Endothelial cell (in vitro differentiated cells): ENCODE data around the gene ARSG. TPM values are rescaled to one million over a fixed set of nuclear protein-coding genes. Genes with fewer than 3 reads are reported as not detected.
"Not testable (repeated sequence)": the region's sequence is repeated elsewhere in the genome, so short reads cannot be mapped to it uniquely, and the experiment has no call there.

Experiments
- DNase-seq: peaks from one replicate; pipeline ENCODE4 v3.0.0; 2021; ENCODE audit warnings: low spot score
- H3K27ac Mint-ChIP-seq: one replicate; pipeline ENCODE4 v1.8.0; 2021; ENCODE audit warnings: mixed read lengths, inconsistent platforms; ENCODE audit not compliant: unreplicated experiment
- H3K27me3 Mint-ChIP-seq: one replicate; pipeline ENCODE4 v1.8.0; 2021; ENCODE audit warnings: mild to moderate bottlenecking, moderate library complexity, mixed read lengths, inconsistent platforms; ENCODE audit not compliant: unreplicated experiment
- H3K36me3 Mint-ChIP-seq: one replicate; pipeline ENCODE4 v1.8.0; 2021; ENCODE audit warnings: mild to moderate bottlenecking, low read depth, mixed read lengths, inconsistent platforms; ENCODE audit not compliant: unreplicated experiment
- H3K4me1 Mint-ChIP-seq: one replicate; pipeline ENCODE4 v1.8.0; 2021; ENCODE audit warnings: mild to moderate bottlenecking, mixed read lengths, inconsistent platforms; ENCODE audit not compliant: unreplicated experiment
- H3K4me3 Mint-ChIP-seq: one replicate; pipeline ENCODE4 v1.8.0; 2021; ENCODE audit warnings: mild to moderate bottlenecking, mixed read lengths, inconsistent platforms; ENCODE audit not compliant: unreplicated experiment
- H3K9me3 Mint-ChIP-seq: one replicate; pipeline ENCODE4 v1.8.0; 2021; ENCODE audit warnings: mixed read lengths, inconsistent platforms; ENCODE audit not compliant: unreplicated experiment
- CTCF ChIP-seq: fragments of 200-600 bp; sonication (generic); IDR thresholded peaks from one replicate; pipeline ENCODE4 v1.5.0; 2021; ENCODE audit warnings: antibody characterized with exemption; ENCODE audit not compliant: unreplicated experiment
- total RNA-seq: library from RNA; stranded (reverse); fragmentation: NEBNext Ultra II Directional; extraction: Animal tissue kit (Norgen Biotek cat#: 25700); gene quantifications from one replicate; pipeline ENCODE4 v1.2.1, GENCODE V29; 2021; ENCODE audit not compliant: unreplicated experiment

ARSG gene
- total RNA-seq, 1 donor from 2014 or later = 9.8 TPM

DNA sequence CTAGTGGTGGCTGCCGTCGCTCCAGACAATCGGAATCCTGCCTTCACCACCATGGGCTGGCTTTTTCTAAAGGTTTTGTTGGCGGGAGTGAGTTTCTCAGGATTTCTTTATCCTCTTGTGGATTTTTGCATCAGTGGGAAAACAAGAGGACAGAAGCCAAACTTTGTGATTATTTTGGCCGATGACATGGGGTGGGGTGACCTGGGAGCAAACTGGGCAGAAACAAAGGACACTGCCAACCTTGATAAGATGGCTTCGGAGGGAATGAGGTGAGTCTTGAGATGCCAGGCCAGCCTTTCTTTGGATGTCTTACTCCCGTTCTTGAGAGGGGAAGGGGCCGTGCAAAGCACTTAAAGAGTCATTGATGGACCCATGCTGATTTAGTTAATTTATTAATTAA, 16.1 kb downstream of the ARSG start:
- Mint-ChIP-seq H3K9me3 (no peaks in the 10 kb centered on the region), H3K27ac (no peak overlapping the region), H3K4me1 (peaks cover 28% of the 10 kb centered on the region), H3K27me3 (peaks cover 4% of the 10 kb centered on the region), H3K4me3 (peak overlapping the region; percentile 10), H3K36me3 (peaks cover 14% of the 10 kb centered on the region)
- TF ChIP-seq CTCF = no peak
- DNase-seq = no peak

DNA sequence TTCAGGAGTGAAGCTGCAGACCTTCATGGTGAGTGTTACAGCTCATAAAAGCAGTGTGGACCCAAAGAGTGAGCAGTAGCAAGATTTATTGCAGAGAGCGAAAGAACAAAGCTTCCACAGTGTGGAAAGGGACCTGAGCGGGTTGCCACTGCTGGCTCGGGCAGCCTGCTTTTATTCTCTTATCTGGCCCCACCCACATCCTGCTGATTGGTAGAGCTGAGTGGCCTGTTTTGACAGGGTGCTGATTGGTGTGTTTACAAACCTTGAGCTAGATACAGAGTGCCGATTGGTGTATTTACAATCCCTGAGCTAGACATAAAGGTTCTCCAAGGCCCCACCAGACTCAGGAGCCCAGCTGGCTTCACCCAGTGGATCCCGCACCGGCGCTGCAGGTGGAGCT, 17.2 kb downstream of the ARSG start:
- DNase-seq, H3K9me3 Mint-ChIP-seq, H3K27me3 Mint-ChIP-seq, H3K27ac Mint-ChIP-seq, H3K4me3 Mint-ChIP-seq: not testable (repeated sequence)
- Mint-ChIP-seq H3K36me3 (peaks cover 14% of the 10 kb centered on the region), H3K4me1 (peaks cover 30% of the 10 kb centered on the region)

GRCh38 chr17:68309066-68309670, 17.9 kb downstream of the ARSG start:
- H3K36me3 Mint-ChIP-seq = peaks cover 14% of the 10 kb centered on the region
- H3K4me3 Mint-ChIP-seq, H3K27ac Mint-ChIP-seq, DNase-seq, H3K9me3 Mint-ChIP-seq, H3K27me3 Mint-ChIP-seq: not testable (repeated sequence)
- peaks cover 27% of the 10 kb centered on the region for H3K4me1 Mint-ChIP-seq

DNA sequence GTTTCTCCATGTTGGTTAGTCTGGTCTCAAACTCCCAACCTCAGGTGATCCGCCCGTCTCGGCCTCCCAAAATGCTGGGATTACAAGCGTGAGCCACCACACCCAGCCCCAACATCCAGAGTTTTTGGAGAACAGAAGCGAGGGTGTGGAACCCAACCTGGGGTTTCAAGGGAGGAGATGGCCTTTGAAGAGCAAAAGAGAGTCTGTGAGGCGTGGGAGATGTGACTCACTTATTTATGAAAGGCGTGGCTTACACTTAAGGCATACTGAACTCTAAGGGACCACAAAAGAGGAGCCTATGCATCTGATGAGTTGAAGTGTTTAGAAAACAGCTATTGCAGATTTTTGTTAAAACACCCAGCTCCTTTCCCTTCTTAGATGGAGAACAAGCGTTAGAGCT, 18.9 kb downstream of the ARSG start:
- H3K9me3 Mint-ChIP-seq = no peaks in the 10 kb centered on the region
- TF ChIP-seq CTCF = no peak
- H3K36me3 Mint-ChIP-seq = peaks cover 14% of the 10 kb centered on the region
- H3K4me1 Mint-ChIP-seq = peaks cover 27% of the 10 kb centered on the region
- no peak overlapping the region for H3K27ac Mint-ChIP-seq
- DNase-seq = no peak
- peaks cover 4% of the 10 kb centered on the region for H3K27me3 Mint-ChIP-seq
- no peak overlapping the region for H3K4me3 Mint-ChIP-seq

GRCh38 chr17:68314916-68315535, 23.7 kb downstream of the ARSG start:
- no peak overlapping the region for H3K4me3 Mint-ChIP-seq
- peak overlapping the region; percentile 66 for H3K27ac Mint-ChIP-seq
- H3K36me3 Mint-ChIP-seq = no peaks in the 10 kb centered on the region
- H3K27me3 Mint-ChIP-seq = no peaks in the 10 kb centered on the region
- peaks cover 17% of the 10 kb centered on the region for H3K4me1 Mint-ChIP-seq
- no peak for TF ChIP-seq CTCF
- DNase-seq = no peak
- no peaks in the 10 kb centered on the region for H3K9me3 Mint-ChIP-seq

GRCh38 chr17:68315930-68316329, 24.6 kb downstream of the ARSG start:
- no peak for DNase-seq
- no peaks in the 10 kb centered on the region for H3K9me3 Mint-ChIP-seq
- H3K27me3 Mint-ChIP-seq = no peaks in the 10 kb centered on the region
- no peak overlapping the region for H3K27ac Mint-ChIP-seq
- no peaks in the 10 kb centered on the region for H3K36me3 Mint-ChIP-seq
- TF ChIP-seq CTCF = no peak
- peaks cover 17% of the 10 kb centered on the region for H3K4me1 Mint-ChIP-seq
- no peak overlapping the region for H3K4me3 Mint-ChIP-seq
